H1 (cell line): Measurements from ENCODE around the gene C3orf49. TPM values are rescaled to one million over a fixed set of nuclear protein-coding genes. Genes with fewer than 3 reads are reported as not detected.

ENCODE experiments used
- ATF2 ChIP-seq: IDR thresholded peaks from 2 replicates; pipeline ENCODE4 v1.6.1; 2012; ENCODE audit warnings: low read length, inconsistent platforms
- CREB1 ChIP-seq: IDR thresholded peaks from 2 replicates; pipeline ENCODE4 v1.6.1; 2012; ENCODE audit warnings: inconsistent platforms
- CTBP2 ChIP-seq: IDR thresholded peaks from 2 replicates; pipeline ENCODE4 v1.7.0; 2011; ENCODE audit warnings: borderline replicate concordance, mild to moderate bottlenecking, moderate library complexity, mixed read lengths, low read length; ENCODE audit not compliant: insufficient read depth, insufficient read length
- EP300 ChIP-seq, 2 experiments: IDR thresholded peaks; 1 replicate in 1 of 2; 2 replicates in 1 of 2; pipeline ENCODE4 v1.6.1; 2011 to 2012; ENCODE audit warnings: low read depth in 2 of 2, low read length in 2 of 2, mild to moderate bottlenecking in 2 of 2, borderline replicate concordance in 1 of 2, inconsistent platforms in 1 of 2, moderate library complexity in 1 of 2
- NRF1 ChIP-seq: IDR thresholded peaks from 2 replicates; pipeline ENCODE4 v1.6.1; 2011; ENCODE audit warnings: mild to moderate bottlenecking, low read depth, low read length, improper control_type of control experiment
- SP1 ChIP-seq: IDR thresholded peaks from 2 replicates; pipeline ENCODE4 v1.6.1; 2011; ENCODE audit warnings: low read depth, low read length
- TAF1 ChIP-seq: IDR thresholded peaks from 2 replicates; pipeline ENCODE4 v1.6.1; 2011; ENCODE audit warnings: mild to moderate bottlenecking, low read depth, low read length
- YY1 ChIP-seq: IDR thresholded peaks from 2 replicates; pipeline ENCODE4 v1.6.1; 2011; ENCODE audit warnings: low read depth, mild to moderate bottlenecking, low read length
- polyA plus RNA-seq, 7 experiments: library from polyadenylated mRNA; depleted of rRNA in 3 of 7; stranded (reverse) in 5 of 7; unstranded in 2 of 7; fragments of >200 nt in 5 of 7; fragments of 200-250 nt in 2 of 7; gene quantifications; 1 replicate in 5 of 7; 2 replicates in 1 of 7; 4 replicates in 1 of 7; pipeline versions ENCODE4 v1.2.1 to v1.2.3, GENCODE V29; 2011 to 2013; ENCODE audit warnings: missing spikeins in 2 of 7, mixed read lengths in 2 of 7
- total RNA-seq: library from RNA; stranded (reverse); fragmentation: NEBNext Ultra II Directional; extraction: Animal tissue kit (Norgen Biotek cat#: 25700); gene quantifications from 2 replicates; pipeline ENCODE4 v1.2.1, GENCODE V29; 2021

C3orf49 gene
- total and polyA plus RNA-seq, 2 of the 8 experiments (the other 6 are each of a cell fraction or from before 2014, with no cell fraction given): not detected

GRCh38 chr3:63875510-63875909 is 56.4 kb downstream of the C3orf49 start (continued):
- no peak for TF ChIP-seq CTBP2
- no peak for TF ChIP-seq EP300 (IDR thresholded peaks at IDR 0.05; ENCODE audit: borderline replicate concordance in 1 of 2, low read depth in 2 of 2, low read length in 2 of 2)
- TF ChIP-seq CREB1: no peak
- no peak for TF ChIP-seq NRF1
- no peak for TF ChIP-seq SP1
- no peak for TF ChIP-seq YY1
- TF ChIP-seq TAF1: no peak
- no peak for TF ChIP-seq ATF2
- TF ChIP-seq, all 59 proteins: peak for 0
